DOHH2 (cell line): ENCODE measurements around the gene PLXNB1.

Experiments used
- EZH2phosphoT487 ChIP-seq: fragments of 200-600 bp; sonication (generic); IDR thresholded peaks from 2 replicates; pipeline ENCODE4 v1.6.1; 2017; ENCODE audit warnings: borderline replicate concordance, mild to moderate bottlenecking, antibody characterized with exemption, low read length, moderate library complexity, mixed read lengths
- TF ChIP-seq, protein P1 (sequence below): fragments of 200-600 bp; sonication (generic); IDR thresholded peaks from one replicate; pipeline ENCODE4 v1.5.1; 2014; ENCODE audit warnings: antibody characterized with exemption, mild to moderate bottlenecking, low read depth, low read length; ENCODE audit not compliant: poor library complexity, severe bottlenecking

- TF ChIP-seq, protein P1, sequence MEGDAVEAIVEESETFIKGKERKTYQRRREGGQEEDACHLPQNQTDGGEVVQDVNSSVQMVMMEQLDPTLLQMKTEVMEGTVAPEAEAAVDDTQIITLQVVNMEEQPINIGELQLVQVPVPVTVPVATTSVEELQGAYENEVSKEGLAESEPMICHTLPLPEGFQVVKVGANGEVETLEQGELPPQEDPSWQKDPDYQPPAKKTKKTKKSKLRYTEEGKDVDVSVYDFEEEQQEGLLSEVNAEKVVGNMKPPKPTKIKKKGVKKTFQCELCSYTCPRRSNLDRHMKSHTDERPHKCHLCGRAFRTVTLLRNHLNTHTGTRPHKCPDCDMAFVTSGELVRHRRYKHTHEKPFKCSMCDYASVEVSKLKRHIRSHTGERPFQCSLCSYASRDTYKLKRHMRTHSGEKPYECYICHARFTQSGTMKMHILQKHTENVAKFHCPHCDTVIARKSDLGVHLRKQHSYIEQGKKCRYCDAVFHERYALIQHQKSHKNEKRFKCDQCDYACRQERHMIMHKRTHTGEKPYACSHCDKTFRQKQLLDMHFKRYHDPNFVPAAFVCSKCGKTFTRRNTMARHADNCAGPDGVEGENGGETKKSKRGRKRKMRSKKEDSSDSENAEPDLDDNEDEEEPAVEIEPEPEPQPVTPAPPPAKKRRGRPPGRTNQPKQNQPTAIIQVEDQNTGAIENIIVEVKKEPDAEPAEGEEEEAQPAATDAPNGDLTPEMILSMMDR = no peak
- TF ChIP-seq EZH2phosphoT487 = no peak
These were observed 13.8 kb downstream of the PLXNB1 start for GRCh38 chr3:48416091-48416505.
